HL-60 (cell line): ENCODE data around the gene SLC38A2.

Experiments used
- DNase-seq, 2 experiments: peaks; one replicate each; pipeline ENCODE4 v3.0.0-alpha.2; 2010 to 2020; ENCODE audit warnings: low read depth in 1 of 2, low spot score in 1 of 2
- H3K27ac ChIP-seq: fragments of 250-450 bp; sonication (Bioruptor Pico); replicated peaks from 2 replicates; pipeline ENCODE4 v1.5.1; 2020; ENCODE audit warnings: mild to moderate bottlenecking, moderate library complexity
- H3K27me3 ChIP-seq: fragments of 250-450 bp; sonication (Bioruptor Pico); 2 replicates; pipeline ENCODE4 v1.5.1; 2021; ENCODE audit warnings: mild to moderate bottlenecking, moderate library complexity; ENCODE audit not compliant: insufficient read depth, poor library complexity, severe bottlenecking
- H3K4me3 ChIP-seq: replicated peaks from 2 replicates; pipeline ENCODE4 v1.5.1; 2011; ENCODE audit warnings: mild to moderate bottlenecking, control low read depth, low read length; ENCODE audit not compliant: insufficient read depth
- CTCF ChIP-seq: IDR thresholded peaks from one replicate; pipeline ENCODE4 v1.5.1; 2011; ENCODE audit warnings: low read length, control low read depth, inconsistent platforms; ENCODE audit not compliant: insufficient read depth
- GABPA ChIP-seq: IDR thresholded peaks from 2 replicates; pipeline ENCODE4 v1.6.1; 2012; ENCODE audit warnings: low read depth
- POLR2AphosphoS5 ChIP-seq: IDR thresholded peaks from 2 replicates; pipeline ENCODE4 v1.6.1; 2012; ENCODE audit warnings: low read depth
- REST ChIP-seq: IDR thresholded peaks from 2 replicates; pipeline ENCODE4 v1.6.1; 2012; ENCODE audit warnings: low read depth; ENCODE audit not compliant: insufficient replicate concordance
- SPI1 ChIP-seq: IDR thresholded peaks from 2 replicates; pipeline ENCODE4 v1.6.1; 2012; ENCODE audit warnings: low read depth, mild to moderate bottlenecking, borderline replicate concordance

Gene SLC38A2

GRCh38 chr12:46362895-46363581 lies 9.5 kb downstream of the SLC38A2 start:
- Histone ChIP-seq H3K27ac (no peak overlapping the region), H3K4me3 (no peak overlapping the region), H3K27me3 (no peaks in the 10 kb centered on the region)
- no peak for DNase-seq
- no peak for TF ChIP-seq REST
- TF ChIP-seq GABPA: no peak
- TF ChIP-seq POLR2AphosphoS5: no peak

- no peak for DNase-seq
- no peak for TF ChIP-seq SPI1
- TF ChIP-seq CTCF: no peak
- no peak for TF ChIP-seq REST
- no peak overlapping the region for H3K27ac ChIP-seq
- no peak overlapping the region for H3K4me3 ChIP-seq
- H3K27me3 ChIP-seq: no peaks in the 10 kb centered on the region
Measured at GRCh38 chr12:46361667-46362034, 10.9 kb downstream of the SLC38A2 start.

GRCh38 chr12:46360908-46361666 lies 11.5 kb downstream of the SLC38A2 start:
- no peaks in the 10 kb centered on the region for H3K27me3 ChIP-seq
- no peak for DNase-seq
- H3K4me3 ChIP-seq: no peak overlapping the region
- TF ChIP-seq POLR2AphosphoS5: no peak
- TF ChIP-seq CTCF: no peak
- TF ChIP-seq SPI1: no peak
- TF ChIP-seq GABPA: no peak
- H3K27ac ChIP-seq: no peak overlapping the region

- no peak overlapping the region for H3K4me3 ChIP-seq
- no peak for DNase-seq
- H3K27me3 ChIP-seq: no peaks in the 10 kb centered on the region
- no peak for TF ChIP-seq POLR2AphosphoS5
- TF ChIP-seq GABPA: no peak
- no peak for TF ChIP-seq REST
- TF ChIP-seq CTCF: no peak
- TF ChIP-seq SPI1: no peak
- H3K27ac ChIP-seq: no peak overlapping the region
Measured at GRCh38 chr12:46360370-46360769, 12.2 kb downstream of the SLC38A2 start.
